Measurements from ENCODE around the gene FUCA2. TPM values are rescaled to one million over a fixed set of nuclear protein-coding genes. Genes with fewer than 3 reads are reported as not detected.
A peak's percentile ranks its signal among the peaks of the same experiment; 100 is the strongest.
"Not testable (repeated sequence)": the region's sequence is repeated elsewhere in the genome, so short reads cannot be mapped to it uniquely, and the experiment has no call there.

FUCA2 gene
- total RNA-seq, 1 experiment from 2014 or later: not detected

DNA sequence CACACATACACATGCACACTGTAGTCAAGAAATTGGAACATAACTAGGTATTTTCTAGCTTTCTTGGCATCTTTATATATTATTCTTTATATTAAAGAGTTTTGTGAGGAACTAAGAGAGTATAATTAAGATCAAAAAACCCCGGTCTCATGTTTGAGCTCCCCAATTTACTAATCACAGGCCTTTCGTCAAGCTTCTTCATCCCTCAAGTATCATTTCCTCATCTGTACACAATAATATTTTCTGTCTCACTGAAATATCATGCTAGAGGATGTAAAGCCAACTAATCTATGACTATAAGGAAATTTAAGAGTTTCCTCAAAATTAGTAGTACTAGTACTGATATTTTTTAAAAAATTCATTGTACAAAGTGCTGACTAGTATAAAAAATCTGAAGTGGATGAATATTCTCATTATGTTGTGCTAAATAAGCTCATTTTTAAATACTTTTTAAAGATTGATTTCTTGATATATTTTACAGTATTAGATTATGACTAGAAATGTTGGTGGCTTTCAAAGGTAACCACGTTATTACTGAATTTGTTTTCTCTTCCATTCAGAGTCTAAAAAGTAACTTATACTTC is 32.9 kb downstream of the FUCA2 start:
- no peak overlapping the region for H3K4me2 ChIP-seq (ENCODE audit: low read depth, low read length, poor library complexity, severe bottlenecking)
- no peaks in the 10 kb centered on the region for H3K9me3 ChIP-seq (ENCODE audit: low read length)
- no peak overlapping the region for H3K9ac ChIP-seq (ENCODE audit: low read length)
- H3K36me3 ChIP-seq (ENCODE audit: insufficient read depth, low read length): peaks cover 36% of the 10 kb centered on the region
- peaks cover 3% of the 10 kb centered on the region; the same call in 1 of the 2 replicates for H3K9me2 ChIP-seq (replicated peaks; ENCODE audit: insufficient read depth, low read length)
- no peak overlapping the region for H3K4me3 ChIP-seq (ENCODE audit: low read length)
- H4K20me1 ChIP-seq (ENCODE audit: insufficient read depth, low read depth, low read length): no peaks in the 10 kb centered on the region
- no peaks in the 10 kb centered on the region for H3K27me3 ChIP-seq (ENCODE audit: low read length)
- no peak overlapping the region for H2AFZ ChIP-seq (ENCODE audit: low read length)
- H3K27ac ChIP-seq (ENCODE audit: low read length): no peak overlapping the region
- H3K4me1 ChIP-seq (ENCODE audit: low read length): no peaks in the 10 kb centered on the region
- H3K79me2 ChIP-seq (ENCODE audit: low read length): no peaks in the 10 kb centered on the region
- DNase-seq: no peak

DNA sequence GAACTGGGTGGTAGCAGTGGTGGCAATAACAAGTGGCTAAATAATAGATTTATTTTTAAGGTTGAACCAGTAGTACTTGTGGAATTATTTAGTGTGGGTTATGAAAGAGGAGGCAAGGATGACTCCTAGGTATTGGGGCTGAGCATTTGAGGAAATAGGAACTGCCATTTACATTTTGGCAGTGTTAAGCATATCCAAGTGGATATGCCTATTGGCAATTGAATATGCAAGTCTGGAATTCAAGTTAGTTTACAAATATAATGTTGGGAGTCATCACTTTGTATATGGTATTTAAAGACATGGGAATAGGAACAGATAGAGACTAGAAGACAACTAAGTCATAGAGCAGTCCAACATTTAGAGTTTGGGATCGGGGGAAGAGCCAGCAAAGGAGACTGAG is 35.0 kb downstream of the FUCA2 start:
- no peak for DNase-seq
- Histone ChIP-seq H3K9me3 (ENCODE audit: low read length) (no peaks in the 10 kb centered on the region), H4K20me1 (ENCODE audit: insufficient read depth, low read depth, low read length) (no peaks in the 10 kb centered on the region), H3K4me2 (ENCODE audit: low read depth, low read length, poor library complexity, severe bottlenecking) (no peak overlapping the region), H3K9ac (ENCODE audit: low read length) (no peak overlapping the region), H3K36me3 (ENCODE audit: insufficient read depth, low read length) (peaks cover 52% of the 10 kb centered on the region), H3K9me2 (replicated peaks; ENCODE audit: insufficient read depth, low read length) (peaks cover 3% of the 10 kb centered on the region; the same call in 1 of the 2 replicates), H3K4me1 (ENCODE audit: low read length) (no peaks in the 10 kb centered on the region), H3K4me3 (ENCODE audit: low read length) (no peak overlapping the region), H3K79me2 (ENCODE audit: low read length) (no peaks in the 10 kb centered on the region), H3K27me3 (ENCODE audit: low read length) (no peaks in the 10 kb centered on the region), H2AFZ (ENCODE audit: low read length) (no peak overlapping the region), H3K27ac (ENCODE audit: low read length) (no peak overlapping the region)

DNA sequence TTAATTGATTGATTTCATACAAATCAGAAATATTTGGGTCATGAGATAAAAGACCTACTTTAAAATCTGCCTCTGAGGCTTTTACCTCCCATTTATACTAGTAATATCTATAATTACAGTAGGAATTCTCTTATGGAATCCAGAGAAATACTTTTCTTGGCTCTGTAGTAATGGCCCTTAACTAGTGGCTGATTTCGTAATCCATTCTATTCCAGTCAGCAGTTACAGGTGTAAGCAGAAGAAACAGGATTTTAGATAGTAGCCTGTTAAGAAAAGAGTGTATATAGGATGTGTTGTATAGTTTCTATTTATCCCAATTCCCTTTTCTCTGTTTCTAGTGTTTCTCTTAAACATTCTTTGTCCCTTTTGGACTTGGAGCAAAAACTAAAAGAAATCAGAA is 39.7 kb downstream of the FUCA2 start:
- no peaks in the 10 kb centered on the region for H3K9me2 ChIP-seq (replicated peaks; ENCODE audit: insufficient read depth, low read length)
- no peak overlapping the region for H3K27ac ChIP-seq (ENCODE audit: low read length)
- no peaks in the 10 kb centered on the region for H4K20me1 ChIP-seq (ENCODE audit: insufficient read depth, low read depth, low read length)
- peaks cover 25% of the 10 kb centered on the region for H3K36me3 ChIP-seq (ENCODE audit: insufficient read depth, low read length)
- no peak overlapping the region for H3K9ac ChIP-seq (ENCODE audit: low read length)
- no peaks in the 10 kb centered on the region for H3K9me3 ChIP-seq (ENCODE audit: low read length)
- H3K4me3 ChIP-seq (ENCODE audit: low read length): no peak overlapping the region
- H3K4me1 ChIP-seq (ENCODE audit: low read length): no peaks in the 10 kb centered on the region
- no peaks in the 10 kb centered on the region for H3K27me3 ChIP-seq (ENCODE audit: low read length)
- 0 out of 2 replicates have a peak, but pooled peaks cover 9% of the 10 kb centered on the region for H3K79me2 ChIP-seq (ENCODE audit: low read length)
- H3K4me2 ChIP-seq (ENCODE audit: low read depth, low read length, poor library complexity, severe bottlenecking): no peak overlapping the region
- DNase-seq: no peak
- no peak overlapping the region for H2AFZ ChIP-seq (ENCODE audit: low read length)

DNA sequence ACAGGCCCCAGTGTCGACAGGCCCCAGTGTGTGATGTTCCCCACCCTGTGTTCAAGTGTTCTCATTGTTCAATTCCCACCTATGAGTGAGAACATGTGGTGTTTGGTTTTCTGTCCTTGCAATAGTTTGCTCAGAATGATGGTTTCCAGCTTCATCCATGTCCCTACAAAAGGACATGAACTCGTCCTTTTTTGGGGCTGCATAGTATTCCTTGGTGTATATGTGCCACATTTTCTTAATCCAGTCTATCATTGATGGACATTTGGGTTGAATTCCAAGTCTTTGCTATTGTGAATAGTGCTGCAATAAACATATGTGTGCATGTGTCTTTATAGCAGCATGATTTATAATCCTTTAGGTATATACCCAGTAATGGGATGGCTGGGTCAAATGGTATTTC is 42.7 kb downstream of the FUCA2 start:
- H3K4me1 ChIP-seq (ENCODE audit: low read length); H4K20me1 ChIP-seq (ENCODE audit: insufficient read depth, low read depth, low read length): not testable (repeated sequence)

DNA sequence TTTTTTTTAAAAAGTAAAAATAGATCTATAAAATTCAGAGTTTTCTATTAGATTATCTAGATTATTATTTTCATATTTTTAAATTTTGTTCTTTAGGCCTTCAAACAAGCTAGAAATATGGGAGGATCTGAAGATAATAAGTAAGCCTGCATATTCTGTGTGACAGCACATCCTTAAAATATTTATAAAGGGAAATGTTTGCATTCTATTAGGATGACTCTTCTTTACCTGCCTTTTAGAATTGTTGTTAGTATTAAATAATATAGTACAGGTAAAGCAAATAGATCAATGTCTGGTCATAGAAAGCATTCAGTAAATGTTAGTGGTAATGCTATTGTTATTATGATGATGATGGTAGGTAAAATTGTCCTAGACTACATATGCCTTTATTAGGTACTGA is 43.5 kb downstream of the FUCA2 start:
- peaks cover 32% of the 10 kb centered on the region for H3K36me3 ChIP-seq (ENCODE audit: insufficient read depth, low read length)
- H3K9me3 ChIP-seq (ENCODE audit: low read length): no peaks in the 10 kb centered on the region
- no peak overlapping the region for H2AFZ ChIP-seq (ENCODE audit: low read length)
- H3K4me1 ChIP-seq (ENCODE audit: low read length): no peaks in the 10 kb centered on the region
- H3K4me3 ChIP-seq (ENCODE audit: low read length): no peak overlapping the region
- no peaks in the 10 kb centered on the region for H4K20me1 ChIP-seq (ENCODE audit: insufficient read depth, low read depth, low read length)
- peaks cover 5% of the 10 kb centered on the region; the same call in 1 of the 2 replicates for H3K9me2 ChIP-seq (replicated peaks; ENCODE audit: insufficient read depth, low read length)
- no peak overlapping the region for H3K4me2 ChIP-seq (ENCODE audit: low read depth, low read length, poor library complexity, severe bottlenecking)
- H3K79me2 ChIP-seq (ENCODE audit: low read length): peaks cover 28% of the 10 kb centered on the region; the same call in 1 of the 2 replicates
- H3K27ac ChIP-seq (ENCODE audit: low read length): no peak overlapping the region
- DNase-seq: no peak
- no peak overlapping the region for H3K9ac ChIP-seq (ENCODE audit: low read length)
- no peaks in the 10 kb centered on the region for H3K27me3 ChIP-seq (ENCODE audit: low read length)

More for the DNA sequence above, 42.7 kb downstream of the FUCA2 start:
- not testable (repeated sequence) for DNase-seq; H3K4me3 ChIP-seq (ENCODE audit: low read length); H3K9ac ChIP-seq (ENCODE audit: low read length); H3K9me3 ChIP-seq (ENCODE audit: low read length); H2AFZ ChIP-seq (ENCODE audit: low read length); H3K4me2 ChIP-seq (ENCODE audit: low read depth, low read length, poor library complexity, severe bottlenecking); H3K27ac ChIP-seq (ENCODE audit: low read length); H3K27me3 ChIP-seq (ENCODE audit: low read length); H3K9me2 ChIP-seq (replicated peaks; ENCODE audit: insufficient read depth, low read length)
- peaks cover 24% of the 10 kb centered on the region; the same call in 1 of the 2 replicates for H3K79me2 ChIP-seq (ENCODE audit: low read length)
- H3K36me3 ChIP-seq (ENCODE audit: insufficient read depth, low read length): peaks cover 32% of the 10 kb centered on the region

DNA sequence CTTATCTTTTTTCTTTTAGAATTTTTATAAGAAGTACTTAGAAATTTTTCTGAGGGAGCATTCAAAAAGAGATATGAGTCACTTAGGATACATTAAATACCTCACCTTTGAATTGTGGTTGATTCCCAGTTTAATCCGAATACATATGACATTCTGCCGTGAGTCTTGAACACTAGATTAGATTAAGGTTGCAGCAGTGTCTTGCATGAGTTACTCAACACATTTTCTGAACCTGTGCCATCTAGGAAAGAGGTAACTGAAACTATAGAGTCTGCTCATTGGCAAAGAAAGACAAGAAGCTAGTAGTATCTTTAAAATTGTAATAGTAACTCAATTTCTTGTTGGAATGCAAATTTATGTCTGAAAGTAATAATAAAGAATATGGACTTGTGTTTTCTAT is 46.0 kb downstream of the FUCA2 start:
- Histone ChIP-seq H3K9me2 (replicated peaks; ENCODE audit: insufficient read depth, low read length) (peaks cover 5% of the 10 kb centered on the region; the same call in 1 of the 2 replicates), H3K27ac (ENCODE audit: low read length) (no peak overlapping the region)

DNA sequence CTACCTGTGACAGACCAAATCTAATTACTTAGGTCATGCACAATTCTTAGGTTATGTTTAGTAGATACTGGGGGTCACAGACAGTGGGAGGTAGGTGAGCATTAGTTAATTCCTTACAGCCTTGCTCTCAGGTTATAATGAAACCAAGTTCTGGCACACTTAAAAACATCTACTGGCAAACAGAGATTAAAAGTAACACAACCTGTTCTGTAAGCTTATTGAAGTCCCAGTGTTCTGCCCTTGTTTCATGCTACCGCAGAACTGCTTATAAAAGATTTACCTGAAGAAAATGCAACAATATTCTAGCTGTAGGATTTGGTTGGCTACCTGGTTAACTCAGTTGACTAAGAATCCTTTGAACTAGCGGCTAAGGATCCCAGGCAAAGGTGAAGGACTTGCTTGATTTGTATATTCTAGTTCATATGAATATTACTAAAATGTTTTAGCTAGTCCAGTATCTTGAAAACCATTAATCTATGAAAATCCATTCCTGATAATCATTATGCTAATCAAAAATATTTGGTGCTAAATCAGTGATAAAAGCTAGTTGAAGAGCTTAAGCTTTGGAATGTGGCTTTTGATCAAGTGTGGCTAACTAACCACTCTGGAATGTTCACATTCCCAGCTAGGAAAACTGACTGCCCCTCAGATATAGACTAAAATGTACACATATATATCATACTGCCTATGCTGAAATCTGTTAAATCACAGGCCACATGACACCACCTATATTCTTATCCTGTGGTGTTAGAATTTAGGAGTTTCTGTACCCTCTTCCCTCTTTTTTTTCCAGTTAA is 53.8 kb downstream of the FUCA2 start:
- Histone ChIP-seq H3K4me3 (ENCODE audit: low read length) (no peak overlapping the region), H3K4me1 (ENCODE audit: low read length) (peaks cover 33% of the 10 kb centered on the region), H4K20me1 (ENCODE audit: insufficient read depth, low read depth, low read length) (no peaks in the 10 kb centered on the region), H3K36me3 (ENCODE audit: insufficient read depth, low read length) (peaks cover 14% of the 10 kb centered on the region; the same call in 1 of the 2 replicates), H3K9me2 (replicated peaks; ENCODE audit: insufficient read depth, low read length) (no peaks in the 10 kb centered on the region), H3K79me2 (ENCODE audit: low read length) (peaks cover 82% of the 10 kb centered on the region), H3K9me3 (ENCODE audit: low read length) (no peaks in the 10 kb centered on the region), H2AFZ (ENCODE audit: low read length) (no peak overlapping the region), H3K4me2 (ENCODE audit: low read depth, low read length, poor library complexity, severe bottlenecking) (no peak overlapping the region), H3K27ac (ENCODE audit: low read length) (no peak overlapping the region), H3K9ac (ENCODE audit: low read length) (no peak overlapping the region), H3K27me3 (ENCODE audit: low read length) (no peaks in the 10 kb centered on the region)
- DNase-seq: no peak

More for the DNA sequence above, 46.0 kb downstream of the FUCA2 start:
- Histone ChIP-seq H3K9me3 (ENCODE audit: low read length) (no peaks in the 10 kb centered on the region), H3K4me3 (ENCODE audit: low read length) (no peak overlapping the region), H3K79me2 (ENCODE audit: low read length) (peaks cover 42% of the 10 kb centered on the region; the same call in 1 of the 2 replicates), H3K4me2 (ENCODE audit: low read depth, low read length, poor library complexity, severe bottlenecking) (no peak overlapping the region), H4K20me1 (ENCODE audit: insufficient read depth, low read depth, low read length) (no peaks in the 10 kb centered on the region), H2AFZ (ENCODE audit: low read length) (no peak overlapping the region), H3K36me3 (ENCODE audit: insufficient read depth, low read length) (peaks cover 24% of the 10 kb centered on the region), H3K27me3 (ENCODE audit: low read length) (no peaks in the 10 kb centered on the region), H3K4me1 (ENCODE audit: low read length) (no peaks in the 10 kb centered on the region), H3K9ac (ENCODE audit: low read length) (no peak overlapping the region)
- DNase-seq: no peak

DNA sequence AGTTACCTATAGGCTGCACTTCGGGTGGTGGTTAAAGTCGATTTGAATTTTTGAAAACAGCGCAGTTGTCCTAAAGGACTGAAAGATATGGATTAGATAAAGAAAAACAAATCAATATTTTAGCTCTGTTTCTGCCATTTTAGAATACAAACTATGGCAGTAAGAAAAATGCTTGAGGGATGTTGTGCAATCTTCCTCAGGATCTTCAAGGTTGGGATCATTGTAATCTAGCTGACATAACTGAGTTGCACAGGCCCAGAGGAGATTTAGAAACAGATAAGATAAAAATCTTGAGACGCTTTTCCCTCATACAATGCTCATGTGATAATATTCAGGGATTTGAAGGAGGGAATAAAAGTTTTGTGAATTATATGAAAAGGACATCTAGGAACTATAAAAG is 60.0 kb downstream of the FUCA2 start:
- peak overlapping the region; percentile 96; the same call in 1 of the 2 replicates for H2AFZ ChIP-seq (ENCODE audit: low read length)
- peaks cover 92% of the 10 kb centered on the region for H3K79me2 ChIP-seq (ENCODE audit: low read length)
- H3K4me1 ChIP-seq (ENCODE audit: low read length): peaks cover 54% of the 10 kb centered on the region
- no peaks in the 10 kb centered on the region for H3K36me3 ChIP-seq (ENCODE audit: insufficient read depth, low read length)
- peak overlapping the region; percentile 90 for H3K9ac ChIP-seq (ENCODE audit: low read length)
- H3K4me2 ChIP-seq (ENCODE audit: low read depth, low read length, poor library complexity, severe bottlenecking): peak overlapping the region; percentile 93
- no peak for DNase-seq
- H3K27me3 ChIP-seq (ENCODE audit: low read length): no peaks in the 10 kb centered on the region
- H3K27ac ChIP-seq (ENCODE audit: low read length): peak overlapping the region; percentile 57
- peak overlapping the region; percentile 87 for H3K4me3 ChIP-seq (ENCODE audit: low read length)
- no peaks in the 10 kb centered on the region for H3K9me2 ChIP-seq (replicated peaks; ENCODE audit: insufficient read depth, low read length)
- H3K9me3 ChIP-seq (ENCODE audit: low read length): no peaks in the 10 kb centered on the region
- H4K20me1 ChIP-seq (ENCODE audit: insufficient read depth, low read depth, low read length): no peaks in the 10 kb centered on the region

Data from Karpas-422 (cell line).